IMR-90 (cell line): ENCODE measurements around the gene SDHAF1. TPM values are rescaled to one million over a fixed set of nuclear protein-coding genes. Genes with fewer than 3 reads are reported as not detected.

ENCODE experiments used
- ATAC-seq: fragments of 200-7000 bp; cut with Tn5 transposase; 2 replicates; pipeline ENCODE4 v1.9.1; 2020; ENCODE audit warnings: low read depth, mild to moderate bottlenecking, moderate library complexity
- BruUV-seq: library from RNA; stranded (reverse); fragments of 400-500 nt; replicated peaks from 2 replicates; lab custom pipeline; 2021; lab: Mats Ljungman, UMichigan
- CTCF ChIA-PET: fragments of 300-600 bp; formaldehyde crosslinking; extraction: SDS; loops from one replicate; lab custom pipeline; 2021; ENCODE audit warnings: antibody characterized with exemption; lab: Yijun Ruan, JAX
- POLR2A ChIA-PET: fragments of 300-600 bp; sonication (Branson Sonifier 250); formaldehyde crosslinking; loops from one replicate; lab custom pipeline; 2022; ENCODE audit warnings: antibody characterized with exemption; ENCODE audit not compliant: unreplicated experiment; lab: Charles Lee
- DNase-seq: peaks from one replicate; pipeline ENCODE4 v3.0.0; 2013
- H2AFZ ChIP-seq: replicated peaks from 2 replicates; pipeline ENCODE3; 2013; ENCODE audit warnings: low read length, mild to moderate bottlenecking; ENCODE audit not compliant: poor library complexity
- H2AK5ac ChIP-seq: 2 replicates; pipeline ENCODE4 v1.6.1; 2013; ENCODE audit warnings: low read depth, low read length, inconsistent platforms
- H2AK9ac ChIP-seq: replicated peaks from 2 replicates; pipeline ENCODE3; 2013; ENCODE audit warnings: mild to moderate bottlenecking, low read depth, low read length, moderate library complexity; ENCODE audit not compliant: poor library complexity
- H2BK120ac ChIP-seq: 2 replicates; pipeline ENCODE4 v1.6.1; 2013; ENCODE audit warnings: low read depth, low read length, inconsistent platforms
- H2BK15ac ChIP-seq: 3 replicates; pipeline ENCODE4 v1.6.1; 2013; ENCODE audit warnings: low read depth, low read length, inconsistent platforms
- H2BK20ac ChIP-seq: 2 replicates; pipeline ENCODE4 v1.6.1; 2013; ENCODE audit warnings: low read depth, mild to moderate bottlenecking, inconsistent platforms, low read length, moderate library complexity
- H2BK5ac ChIP-seq: 2 replicates; pipeline ENCODE4 v1.6.1; 2013; ENCODE audit warnings: mild to moderate bottlenecking, low read depth, low read length, inconsistent platforms; ENCODE audit not compliant: poor library complexity, severe bottlenecking
- H3K14ac ChIP-seq: replicated peaks from 2 replicates; pipeline ENCODE4 v1.6.1; 2013; ENCODE audit warnings: low read depth, low read length, inconsistent platforms
- H3K18ac ChIP-seq: 2 replicates; pipeline ENCODE4 v1.6.1; 2013; ENCODE audit warnings: low read depth, low read length, control low read depth
- H3K23ac ChIP-seq: 2 replicates; pipeline ENCODE4 v1.6.1; 2013; ENCODE audit warnings: low read depth, low read length, inconsistent platforms
- H3K27ac ChIP-seq: 2 replicates; pipeline ENCODE4 v1.5.1; 2013; ENCODE audit warnings: mild to moderate bottlenecking, control low read depth, low read length; ENCODE audit not compliant: insufficient read depth
- H3K27me3 ChIP-seq: 2 replicates; pipeline ENCODE4 v1.6.1; 2013; ENCODE audit warnings: low read length; ENCODE audit not compliant: control insufficient read depth, insufficient read depth
- H3K36me3 ChIP-seq: 2 replicates; pipeline ENCODE4 v1.6.1; 2013; ENCODE audit warnings: low read length, mixed read lengths; ENCODE audit not compliant: control insufficient read depth, insufficient read depth
- H3K4ac ChIP-seq: 2 replicates; pipeline ENCODE4 v1.6.1; 2013; ENCODE audit warnings: low read depth, low read length, inconsistent platforms
- H3K4me1 ChIP-seq: 2 replicates; pipeline ENCODE4 v1.6.1; 2013; ENCODE audit warnings: low read length, mixed read lengths; ENCODE audit not compliant: control insufficient read depth, insufficient read depth
- H3K4me2 ChIP-seq: 2 replicates; pipeline ENCODE4 v1.6.1; 2013; ENCODE audit warnings: low read depth, mild to moderate bottlenecking, control low read depth, low read length, moderate library complexity
- H3K4me3 ChIP-seq: 2 replicates; pipeline ENCODE4 v1.5.1; 2013; ENCODE audit warnings: low read depth, mild to moderate bottlenecking, control low read depth, low read length, moderate library complexity; ENCODE audit not compliant: insufficient read depth
- H3K56ac ChIP-seq: 2 replicates; pipeline ENCODE4 v1.6.1; 2013; ENCODE audit warnings: low read length, inconsistent platforms; ENCODE audit not compliant: insufficient read depth; ENCODE audit errors: extremely low read depth
- H3K79me1 ChIP-seq, 2 experiments: 2 replicates each; pipeline ENCODE4 v1.6.1; 2013; ENCODE audit warnings: low read length in 2 of 2, inconsistent platforms in 1 of 2, low read depth in 1 of 2
- H3K9ac ChIP-seq: 2 replicates; pipeline ENCODE4 v1.6.1; 2013; ENCODE audit warnings: low read depth, low read length, control low read depth
- H3K9me1 ChIP-seq: 2 replicates; pipeline ENCODE4 v1.6.1; 2013; ENCODE audit warnings: low read length, inconsistent platforms; ENCODE audit not compliant: insufficient read depth
- H3K9me3 ChIP-seq: 2 replicates; pipeline ENCODE4 v1.6.1; 2013; ENCODE audit warnings: low read length; ENCODE audit not compliant: control insufficient read depth, insufficient read depth
- H4K20me1 ChIP-seq: 2 replicates; pipeline ENCODE4 v1.6.1; 2013; ENCODE audit warnings: low read length, inconsistent platforms; ENCODE audit not compliant: insufficient read depth
- H4K5ac ChIP-seq: 2 replicates; pipeline ENCODE4 v1.6.1; 2013; ENCODE audit warnings: mild to moderate bottlenecking, low read depth, low read length, control low read depth
- H4K8ac ChIP-seq, 2 experiments: 2 replicates each; pipeline ENCODE4 v1.6.1; 2013; ENCODE audit warnings: low read depth in 2 of 2, low read length in 2 of 2, control low read depth in 1 of 2, inconsistent platforms in 1 of 2
- H4K91ac ChIP-seq: 2 replicates; pipeline ENCODE4 v1.6.1; 2013; ENCODE audit warnings: low read depth, low read length, inconsistent platforms; ENCODE audit not compliant: insufficient read depth
- BHLHE40 ChIP-seq: fragments of 150-350 bp; IDR thresholded peaks from 2 replicates; pipeline ENCODE4 v1.6.1; 2016; ENCODE audit warnings: mild to moderate bottlenecking, low read depth, low read length
- CEBPB ChIP-seq: IDR thresholded peaks from 2 replicates; pipeline ENCODE4 v1.6.1; 2012; ENCODE audit warnings: low read depth, low read length, improper control_type of control experiment
- CHD1 ChIP-seq: IDR thresholded peaks from 2 replicates; pipeline ENCODE4 v1.6.1; 2012; ENCODE audit warnings: low read depth, low read length, improper control_type of control experiment
- FOS ChIP-seq: fragments of 150-350 bp; IDR thresholded peaks from 2 replicates; pipeline ENCODE4 v1.6.1; 2016; ENCODE audit warnings: low read depth, low read length
- MAFK ChIP-seq: IDR thresholded peaks from 2 replicates; pipeline ENCODE4 v1.6.1; 2012; ENCODE audit warnings: low read depth, low read length, improper control_type of control experiment
- MAZ ChIP-seq: IDR thresholded peaks from 2 replicates; pipeline ENCODE4 v1.6.1; 2012; ENCODE audit warnings: low read depth, mild to moderate bottlenecking, low read length, improper control_type of control experiment, moderate library complexity, borderline replicate concordance
- MXI1 ChIP-seq: IDR thresholded peaks from 2 replicates; pipeline ENCODE4 v1.6.1; 2012; ENCODE audit warnings: low read depth, mild to moderate bottlenecking, low read length, moderate library complexity, borderline replicate concordance
- NFE2L2 ChIP-seq: fragments of 150-350 bp; IDR thresholded peaks from 2 replicates; pipeline ENCODE4 v1.6.1; 2016; ENCODE audit warnings: low read depth, mild to moderate bottlenecking, low read length
- POLR2A ChIP-seq: IDR thresholded peaks from 2 replicates; pipeline ENCODE4 v1.6.1; 2012; ENCODE audit warnings: mild to moderate bottlenecking, low read depth, low read length
- RAD21 ChIP-seq: IDR thresholded peaks from 2 replicates; pipeline ENCODE4 v1.6.1; 2012; ENCODE audit warnings: low read length, improper control_type of control experiment
- RCOR1 ChIP-seq: IDR thresholded peaks from 2 replicates; pipeline ENCODE4 v1.6.1; 2012; ENCODE audit warnings: mild to moderate bottlenecking, low read length, improper control_type of control experiment; ENCODE audit not compliant: insufficient replicate concordance
- RFX5 ChIP-seq: IDR thresholded peaks from 2 replicates; pipeline ENCODE4 v1.8.0; 2012; ENCODE audit warnings: low read depth, mild to moderate bottlenecking, low read length, moderate library complexity
- SMC3 ChIP-seq: fragments of 150-350 bp; IDR thresholded peaks from 2 replicates; pipeline ENCODE4 v1.6.1; 2016; ENCODE audit warnings: low read depth, mild to moderate bottlenecking, antibody characterized with exemption, low read length, moderate library complexity
- WGBS, 2 experiments: methylation state at CpG; one replicate each; pipeline versions ENCODE4 v1.1.5 to v1.1.7; 2013; ENCODE audit warnings: missing lambda C conversion rate in 2 of 2; ENCODE audit not compliant: insufficient read length in 1 of 2; ENCODE audit errors: extremely low coverage in 2 of 2; 5-methylcytosine and 5-hydroxymethylcytosine counted together
- dilution Hi-C: fragments of 300-500 bp; cut with HindIII; formaldehyde crosslinking; loops from one replicate; pipeline ENCODE4 v1.14.3; 2018; ENCODE audit warnings: low sequenced_read_pairs; ENCODE audit not compliant: unreplicated experiment
- in situ Hi-C: fragments of 300-500 bp; cut with MboI; formaldehyde crosslinking; loops from 3 replicates; pipeline ENCODE4 v1.14.3; 2019; ENCODE audit warnings: low sequenced_read_pairs, inconsistent platforms, mixed read lengths
- intact Hi-C: fragments of 100-400 bp; cut with micrococcal nuclease; formaldehyde crosslinking; loops from 2 replicates; pipeline ENCODE4 v1.10.0; 2022
- polyA plus RNA-seq, 3 experiments: library from polyadenylated mRNA; depleted of rRNA; stranded (reverse); fragments of >200 nt; gene quantifications; 2 replicates each; pipeline ENCODE4 v1.2.3, GENCODE V29; 2012; ENCODE audit warnings: low replicate concordance in 1 of 3
- total RNA-seq: library from RNA; depleted of rRNA; stranded (reverse); fragments of >200 nt; gene quantifications from 2 replicates; pipeline ENCODE4 v1.2.3, GENCODE V29; 2012
- TF ChIP-seq, protein P1 (sequence below): fragments of 150-350 bp; IDR thresholded peaks from 2 replicates; pipeline ENCODE4 v1.6.1; 2017; ENCODE audit warnings: mild to moderate bottlenecking, antibody characterized with exemption, low read length, low read depth
- TF ChIP-seq, protein P2 (sequence below): conservative IDR thresholded peaks from 2 replicates; pipeline ENCODE4 v1.5.1; 2012; ENCODE audit warnings: mild to moderate bottlenecking, low read depth, low read length, improper control_type of control experiment
- TF ChIP-seq, protein P3 (sequence below): fragments of 150-350 bp; IDR thresholded peaks from 2 replicates; pipeline ENCODE4 v1.6.1; 2016; ENCODE audit warnings: low read depth, mild to moderate bottlenecking, low read length, moderate library complexity, borderline replicate concordance

Gene SDHAF1
- total and polyA plus RNA-seq, 2 of the 4 experiments (the other 2 are of a cell fraction) = 4.8 to 9.9 TPM

DNA sequence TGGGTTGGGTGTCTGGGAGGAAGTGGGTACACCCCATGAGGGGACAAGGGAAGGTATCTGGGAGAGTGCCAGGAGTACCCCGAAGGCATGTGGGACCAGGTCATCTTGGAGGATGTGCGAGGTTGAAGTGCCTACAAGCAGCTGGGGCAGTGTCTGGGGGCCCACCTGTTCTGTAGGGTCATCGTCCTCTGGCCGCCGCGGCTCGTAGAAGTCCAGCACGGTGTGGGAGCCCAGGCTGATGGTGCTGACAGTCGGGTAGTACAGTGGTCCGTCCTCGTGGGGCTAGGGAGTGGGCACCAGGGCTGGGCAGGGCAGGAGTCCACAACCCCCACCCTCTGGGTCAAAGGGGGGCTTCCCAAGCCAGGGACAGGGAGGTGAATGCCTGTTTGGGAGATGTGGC is 15.4 kb downstream of the SDHAF1 start:
- DNase-seq (no peak), ATAC-seq (no peak)
- POLR2A ChIA-PET = no interaction called here
- CTCF ChIA-PET = no interaction called here
- H2AFZ ChIP-seq = no peak overlapping the region
- H4K8ac ChIP-seq = no peak overlapping the region
- no peak overlapping the region for H2BK120ac ChIP-seq
- no peak overlapping the region for H3K14ac ChIP-seq
- H2BK20ac ChIP-seq = no peak overlapping the region
- H3K18ac ChIP-seq = no peak overlapping the region
- H2AK5ac ChIP-seq = no peak overlapping the region
- no peak overlapping the region for H3K4me3 ChIP-seq
- H3K4me2 ChIP-seq = no peak overlapping the region
- H3K23ac ChIP-seq = no peak overlapping the region
- H3K56ac ChIP-seq = no peak overlapping the region
- no peak overlapping the region for H4K91ac ChIP-seq
- no peak overlapping the region for H3K9ac ChIP-seq
- no peaks in the 10 kb centered on the region for H3K27me3 ChIP-seq
- no peaks in the 10 kb centered on the region for H4K20me1 ChIP-seq
- H3K79me1 ChIP-seq = peaks cover 7 to 14% of the 10 kb centered on the region in 2 experiments; a peak in 3 of 4 replicates
- dilution Hi-C loops (no loop called here), intact Hi-C loops (no loop called here), in situ Hi-C loops (no loop called here)
- no peaks in the 10 kb centered on the region for H3K9me3 ChIP-seq
- TF ChIP-seq POLR2A = no peak
- TF ChIP-seq SMC3 = no peak
- TF ChIP-seq, protein P1, sequence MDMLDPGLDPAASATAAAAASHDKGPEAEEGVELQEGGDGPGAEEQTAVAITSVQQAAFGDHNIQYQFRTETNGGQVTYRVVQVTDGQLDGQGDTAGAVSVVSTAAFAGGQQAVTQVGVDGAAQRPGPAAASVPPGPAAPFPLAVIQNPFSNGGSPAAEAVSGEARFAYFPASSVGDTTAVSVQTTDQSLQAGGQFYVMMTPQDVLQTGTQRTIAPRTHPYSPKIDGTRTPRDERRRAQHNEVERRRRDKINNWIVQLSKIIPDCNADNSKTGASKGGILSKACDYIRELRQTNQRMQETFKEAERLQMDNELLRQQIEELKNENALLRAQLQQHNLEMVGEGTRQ = no peak
- TF ChIP-seq MAFK = no peak
- TF ChIP-seq FOS = no peak
- TF ChIP-seq MXI1 = no peak
- no peak for TF ChIP-seq BHLHE40
- TF ChIP-seq, protein P2, sequence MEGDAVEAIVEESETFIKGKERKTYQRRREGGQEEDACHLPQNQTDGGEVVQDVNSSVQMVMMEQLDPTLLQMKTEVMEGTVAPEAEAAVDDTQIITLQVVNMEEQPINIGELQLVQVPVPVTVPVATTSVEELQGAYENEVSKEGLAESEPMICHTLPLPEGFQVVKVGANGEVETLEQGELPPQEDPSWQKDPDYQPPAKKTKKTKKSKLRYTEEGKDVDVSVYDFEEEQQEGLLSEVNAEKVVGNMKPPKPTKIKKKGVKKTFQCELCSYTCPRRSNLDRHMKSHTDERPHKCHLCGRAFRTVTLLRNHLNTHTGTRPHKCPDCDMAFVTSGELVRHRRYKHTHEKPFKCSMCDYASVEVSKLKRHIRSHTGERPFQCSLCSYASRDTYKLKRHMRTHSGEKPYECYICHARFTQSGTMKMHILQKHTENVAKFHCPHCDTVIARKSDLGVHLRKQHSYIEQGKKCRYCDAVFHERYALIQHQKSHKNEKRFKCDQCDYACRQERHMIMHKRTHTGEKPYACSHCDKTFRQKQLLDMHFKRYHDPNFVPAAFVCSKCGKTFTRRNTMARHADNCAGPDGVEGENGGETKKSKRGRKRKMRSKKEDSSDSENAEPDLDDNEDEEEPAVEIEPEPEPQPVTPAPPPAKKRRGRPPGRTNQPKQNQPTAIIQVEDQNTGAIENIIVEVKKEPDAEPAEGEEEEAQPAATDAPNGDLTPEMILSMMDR = no peak
- no peak for TF ChIP-seq RFX5
- TF ChIP-seq RAD21 = no peak
- TF ChIP-seq CEBPB = no peak
- no peak for TF ChIP-seq CHD1
- TF ChIP-seq, protein P3, sequence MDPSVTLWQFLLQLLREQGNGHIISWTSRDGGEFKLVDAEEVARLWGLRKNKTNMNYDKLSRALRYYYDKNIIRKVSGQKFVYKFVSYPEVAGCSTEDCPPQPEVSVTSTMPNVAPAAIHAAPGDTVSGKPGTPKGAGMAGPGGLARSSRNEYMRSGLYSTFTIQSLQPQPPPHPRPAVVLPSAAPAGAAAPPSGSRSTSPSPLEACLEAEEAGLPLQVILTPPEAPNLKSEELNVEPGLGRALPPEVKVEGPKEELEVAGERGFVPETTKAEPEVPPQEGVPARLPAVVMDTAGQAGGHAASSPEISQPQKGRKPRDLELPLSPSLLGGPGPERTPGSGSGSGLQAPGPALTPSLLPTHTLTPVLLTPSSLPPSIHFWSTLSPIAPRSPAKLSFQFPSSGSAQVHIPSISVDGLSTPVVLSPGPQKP = no peak
- TF ChIP-seq MAZ = no peak
- TF ChIP-seq RCOR1 = no peak
- TF ChIP-seq NFE2L2 = no peak
- H4K5ac ChIP-seq = no peak overlapping the region
- H3K4ac ChIP-seq = no peak overlapping the region
- H2BK15ac ChIP-seq = no peak overlapping the region
- peaks cover 7% of the 10 kb centered on the region; the same call in 1 of the 2 replicates for H3K4me1 ChIP-seq
- peaks cover 6% of the 10 kb centered on the region for H3K9me1 ChIP-seq
- H2BK5ac ChIP-seq = no peak overlapping the region
- H3K27ac ChIP-seq = no peak overlapping the region
- BruUV-seq = no TSS peak
- WGBS, 2 experiments = 100% methylated on average over 3 of the region's 11 CpGs; no CpG with 5 or more reads in 1 of the 2 experiments
- no peak overlapping the region for H2AK9ac ChIP-seq
- no peaks in the 10 kb centered on the region for H3K36me3 ChIP-seq
